Measurements from ENCODE around the gene CD2BP2. TPM values are rescaled to one million over a fixed set of nuclear protein-coding genes. Genes with fewer than 3 reads are reported as not detected.

Gene CD2BP2
- total RNA-seq, 1 donor from 2014 or later: 29.2 TPM

DNA sequence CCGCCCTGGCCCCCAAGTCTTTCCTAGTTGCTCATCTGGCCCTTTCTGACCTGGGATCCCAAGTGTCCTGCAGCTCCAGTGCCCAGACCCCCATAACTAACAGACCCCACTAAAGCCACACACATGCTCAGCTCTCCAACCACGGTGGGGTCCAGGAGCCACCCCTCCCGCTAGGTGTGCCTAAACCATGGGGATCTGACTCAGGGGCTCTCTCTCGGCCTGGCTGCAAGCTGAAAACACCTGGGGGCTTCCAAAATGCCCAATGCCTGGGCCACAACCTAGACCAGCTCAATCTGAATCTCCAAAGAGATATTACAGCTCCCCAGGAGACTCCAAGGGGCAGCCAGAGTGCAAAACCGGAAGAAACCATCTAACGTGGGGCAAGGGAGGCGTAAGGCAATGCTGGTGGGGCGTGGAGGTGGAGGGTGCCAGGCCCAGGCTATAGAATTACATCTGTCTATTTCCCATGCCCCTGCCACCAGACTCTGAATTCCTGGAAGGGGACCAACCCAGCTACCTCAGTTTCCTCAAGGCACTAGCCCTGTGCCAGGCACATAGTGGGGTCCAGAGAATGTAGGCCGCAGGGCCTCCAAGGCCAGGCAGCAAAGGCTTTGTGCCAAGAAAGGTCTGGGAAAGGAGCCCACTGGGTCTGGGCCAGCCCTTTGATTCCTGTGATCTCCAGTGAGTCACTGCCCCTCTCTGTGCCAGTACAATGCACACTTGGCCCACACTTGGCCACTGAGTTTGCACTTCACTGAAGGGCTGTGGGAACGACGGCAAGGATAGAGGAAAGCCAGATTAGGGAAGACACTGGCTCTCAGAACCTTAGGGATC lies 3.3 kb downstream of the CD2BP2 start:
- Histone ChIP-seq H3K36me3 (peaks cover 0 to 24% of the 10 kb centered on the region in 2 donors), H3K27ac (peak overlapping the region; percentile 31), H3K4me3 (no peak overlapping the region), H3K9me3 (no peaks in the 10 kb centered on the region), H3K4me1 (peaks cover 50% of the 10 kb centered on the region), H3K27me3 (no peaks in the 10 kb centered on the region)
- DNase-seq (ENCODE audit: extremely low spot score in 2 of 2): peak in 1 of 2 donors; percentile 88
- TF ChIP-seq POLR2A (IDR thresholded peaks at IDR 0.05) (no peak), POLR2AphosphoS5 (IDR thresholded peaks at IDR 0.05; ENCODE audit: insufficient read depth in 1 of 2, low read depth in 1 of 2) (peak; percentile 47 to 60)
- TF ChIP-seq, protein P1, sequence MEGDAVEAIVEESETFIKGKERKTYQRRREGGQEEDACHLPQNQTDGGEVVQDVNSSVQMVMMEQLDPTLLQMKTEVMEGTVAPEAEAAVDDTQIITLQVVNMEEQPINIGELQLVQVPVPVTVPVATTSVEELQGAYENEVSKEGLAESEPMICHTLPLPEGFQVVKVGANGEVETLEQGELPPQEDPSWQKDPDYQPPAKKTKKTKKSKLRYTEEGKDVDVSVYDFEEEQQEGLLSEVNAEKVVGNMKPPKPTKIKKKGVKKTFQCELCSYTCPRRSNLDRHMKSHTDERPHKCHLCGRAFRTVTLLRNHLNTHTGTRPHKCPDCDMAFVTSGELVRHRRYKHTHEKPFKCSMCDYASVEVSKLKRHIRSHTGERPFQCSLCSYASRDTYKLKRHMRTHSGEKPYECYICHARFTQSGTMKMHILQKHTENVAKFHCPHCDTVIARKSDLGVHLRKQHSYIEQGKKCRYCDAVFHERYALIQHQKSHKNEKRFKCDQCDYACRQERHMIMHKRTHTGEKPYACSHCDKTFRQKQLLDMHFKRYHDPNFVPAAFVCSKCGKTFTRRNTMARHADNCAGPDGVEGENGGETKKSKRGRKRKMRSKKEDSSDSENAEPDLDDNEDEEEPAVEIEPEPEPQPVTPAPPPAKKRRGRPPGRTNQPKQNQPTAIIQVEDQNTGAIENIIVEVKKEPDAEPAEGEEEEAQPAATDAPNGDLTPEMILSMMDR (IDR thresholded peaks at IDR 0.05): no peak
- intact Hi-C loops (cut with DNase I): no loop called here

DNA sequence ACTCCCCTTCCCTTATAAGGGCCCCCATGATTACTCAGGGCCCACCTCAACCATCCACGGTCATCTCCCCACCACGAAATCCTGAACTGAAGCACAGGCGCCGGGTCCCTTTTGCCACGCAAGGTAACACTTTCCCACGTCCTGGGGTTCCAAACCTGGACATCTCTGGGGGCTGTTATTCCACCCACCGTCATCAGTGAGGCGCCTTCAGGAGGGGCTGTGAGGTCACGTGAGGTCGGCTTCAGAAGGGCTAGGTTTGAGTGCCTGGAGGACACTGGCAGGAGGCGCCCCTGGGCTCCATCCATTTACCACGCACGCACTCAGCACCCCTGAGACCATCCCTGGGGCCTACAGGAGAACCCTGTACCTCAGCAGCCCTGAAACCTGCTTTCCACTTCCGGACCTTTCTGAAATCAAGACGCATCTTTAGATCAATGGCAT lies 4.1 kb downstream of the CD2BP2 start:
- Histone ChIP-seq H3K36me3 (peaks cover 0 to 24% of the 10 kb centered on the region in 2 donors), H3K4me1 (peaks cover 43% of the 10 kb centered on the region), H3K27me3 (no peaks in the 10 kb centered on the region), H3K9me3 (no peaks in the 10 kb centered on the region), H3K4me3 (no peak overlapping the region), H3K27ac (no peak overlapping the region)
- intact Hi-C loops (cut with DNase I): no loop called here
- TF ChIP-seq POLR2AphosphoS5 (IDR thresholded peaks at IDR 0.05; ENCODE audit: insufficient read depth in 1 of 2, low read depth in 1 of 2): no peak
- no peak for TF ChIP-seq POLR2A (IDR thresholded peaks at IDR 0.05)
- TF ChIP-seq, protein P1 (IDR thresholded peaks at IDR 0.05): no peak
- no peak for DNase-seq (ENCODE audit: extremely low spot score in 2 of 2)

DNA sequence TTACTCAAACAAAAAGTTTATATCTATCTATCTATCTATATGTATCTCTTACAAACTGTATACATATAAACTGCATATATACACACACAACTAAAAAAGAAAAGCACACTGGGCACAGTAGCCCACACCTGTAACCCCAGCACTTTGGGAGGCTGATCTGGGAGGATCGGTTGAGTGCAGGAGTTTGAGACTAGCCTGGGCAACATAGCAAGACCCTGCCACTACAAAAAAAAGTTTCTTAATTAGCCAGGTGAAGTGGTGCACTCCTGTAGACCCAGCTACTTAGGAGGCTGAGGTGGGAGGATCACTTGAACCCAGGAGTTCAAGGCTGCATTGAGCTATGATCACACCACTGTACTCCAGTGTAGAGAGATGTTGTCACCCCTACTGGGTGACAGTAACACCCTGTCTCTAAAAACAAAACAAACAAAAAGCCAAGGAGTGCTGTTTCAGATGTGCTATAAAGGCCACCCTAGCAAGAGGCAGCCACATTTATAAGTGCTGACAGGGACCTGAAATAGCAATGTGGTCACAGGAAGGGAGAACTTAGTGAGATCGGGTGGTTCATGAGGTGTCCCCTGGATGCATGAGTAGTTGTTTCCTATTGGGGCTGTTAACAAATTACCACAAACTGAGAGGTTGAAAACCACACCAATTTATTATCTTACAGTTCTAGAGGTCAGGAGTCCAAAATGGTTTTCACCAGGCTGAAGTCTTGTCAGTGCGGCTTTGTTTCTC lies 4.8 kb downstream of the CD2BP2 start:
- no peak overlapping the region for H3K27ac ChIP-seq
- peaks cover 36% of the 10 kb centered on the region for H3K4me1 ChIP-seq
- no peaks in the 10 kb centered on the region for H3K9me3 ChIP-seq
- TF ChIP-seq POLR2A (IDR thresholded peaks at IDR 0.05) (no peak), POLR2AphosphoS5 (IDR thresholded peaks at IDR 0.05; ENCODE audit: insufficient read depth in 1 of 2, low read depth in 1 of 2) (no peak)
- TF ChIP-seq, protein P1 (IDR thresholded peaks at IDR 0.05): no peak
- no peak for DNase-seq (ENCODE audit: extremely low spot score in 2 of 2)
- intact Hi-C loops (cut with DNase I): no loop called here
- H3K27me3 ChIP-seq: no peaks in the 10 kb centered on the region
- H3K4me3 ChIP-seq: no peak overlapping the region
- peaks cover 0 to 24% of the 10 kb centered on the region in 2 donors for H3K36me3 ChIP-seq

DNA sequence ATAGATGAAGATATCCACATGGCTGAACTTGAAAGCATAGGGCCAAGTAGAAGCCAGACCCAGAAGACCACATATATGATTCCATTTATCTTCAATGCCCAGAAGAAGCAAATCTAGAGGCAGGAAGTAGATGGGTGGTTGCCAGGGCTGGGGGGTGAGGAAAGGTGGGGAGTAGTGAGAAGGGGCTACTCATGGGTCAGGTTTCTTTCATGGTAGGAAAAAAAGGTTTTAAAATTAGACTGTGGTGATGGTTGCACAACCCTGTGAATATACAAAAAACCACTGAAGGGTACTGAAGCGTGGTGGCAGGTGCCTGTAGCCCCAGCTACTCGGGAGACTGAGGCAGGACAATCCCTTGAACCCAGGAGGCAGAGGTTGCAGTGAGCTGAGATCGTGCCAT lies 5.4 kb downstream of the CD2BP2 start:
- intact Hi-C loops (cut with DNase I): no loop called here
- no peaks in the 10 kb centered on the region for H3K9me3 ChIP-seq
- peaks cover 34% of the 10 kb centered on the region for H3K4me1 ChIP-seq
- H3K27me3 ChIP-seq: no peaks in the 10 kb centered on the region
- no peak overlapping the region for H3K4me3 ChIP-seq
- no peak overlapping the region for H3K27ac ChIP-seq
- no peak for TF ChIP-seq POLR2AphosphoS5 (IDR thresholded peaks at IDR 0.05; ENCODE audit: insufficient read depth in 1 of 2, low read depth in 1 of 2)
- TF ChIP-seq, protein P1 (IDR thresholded peaks at IDR 0.05): no peak
- no peak for TF ChIP-seq POLR2A (IDR thresholded peaks at IDR 0.05)
- DNase-seq (ENCODE audit: extremely low spot score in 2 of 2): no peak
- peaks cover 0 to 24% of the 10 kb centered on the region in 2 donors for H3K36me3 ChIP-seq

Measured in vagina (tissue), 2 donors.